CD4-positive, alpha-beta memory T cell (primary cell): ENCODE results near the gene DDX10. TPM values are rescaled to one million over a fixed set of nuclear protein-coding genes. Genes with fewer than 3 reads are reported as not detected.

Source experiments
- CTCF ChIA-PET: fragments of 350-600 bp; sonication (Branson Sonifier 250); formaldehyde crosslinking; loops from one replicate; lab custom pipeline; 2021; ENCODE audit warnings: inconsistent platforms; ENCODE audit not compliant: partially characterized antibody; lab: Charles Lee
- POLR2A ChIA-PET: fragments of 350-600 bp; sonication (Branson Sonifier 250); formaldehyde crosslinking; loops from one replicate; lab custom pipeline; 2021; ENCODE audit not compliant: partially characterized antibody; lab: Charles Lee
- DNase-seq, 5 donors: peaks; one replicate each; pipeline versions ENCODE4 v3.0.0 to v3.0.0-alpha.2; 2020 to 2022; ENCODE audit warnings: mixed read lengths in 1 of 5
- H3K27ac ChIP-seq: one replicate; pipeline ENCODE4 v1.7.0; 2013; ENCODE audit warnings: low read depth, low read length
- H3K27me3 ChIP-seq: 2 replicates; pipeline ENCODE4 v1.7.0; 2013; ENCODE audit warnings: mild to moderate bottlenecking, low read length, moderate library complexity; ENCODE audit not compliant: insufficient read depth
- H3K36me3 ChIP-seq: 2 replicates; pipeline ENCODE4 v1.7.0; 2013; ENCODE audit warnings: mild to moderate bottlenecking, low read length, moderate library complexity; ENCODE audit not compliant: insufficient read depth
- H3K4me1 ChIP-seq: 2 replicates; pipeline ENCODE4 v1.7.0; 2013; ENCODE audit warnings: mild to moderate bottlenecking, low read length, moderate library complexity; ENCODE audit not compliant: insufficient read depth
- H3K4me3 ChIP-seq, 2 donors: one replicate each; pipeline ENCODE4 v1.7.0; 2013; ENCODE audit warnings: low read length in 2 of 2, mild to moderate bottlenecking in 1 of 2
- H3K9me3 ChIP-seq, 2 donors: one replicate each; pipeline ENCODE4 v1.7.0; 2013; ENCODE audit warnings: low read length in 2 of 2, control low read depth in 1 of 2; ENCODE audit not compliant: control insufficient read depth in 1 of 2
- H3K27ac Mint-ChIP-seq, 7 donors: one replicate each; pipeline ENCODE4 v1.8.0; 2020 to 2021; ENCODE audit warnings: mixed read lengths in 7 of 7, mild to moderate bottlenecking in 6 of 7, inconsistent platforms in 3 of 7, moderate library complexity in 3 of 7
- H3K27me3 Mint-ChIP-seq, 2 donors: one replicate each; pipeline ENCODE4 v1.8.0; 2020 to 2021; ENCODE audit warnings: mixed read lengths in 2 of 2
- H3K36me3 Mint-ChIP-seq, 2 donors: one replicate each; pipeline ENCODE4 v1.8.0; 2020 to 2021; ENCODE audit warnings: mixed read lengths in 2 of 2, inconsistent platforms in 1 of 2, mild to moderate bottlenecking in 1 of 2
- H3K4me1 Mint-ChIP-seq, 4 donors: one replicate each; pipeline ENCODE4 v1.8.0; 2020 to 2021; ENCODE audit warnings: mixed read lengths in 4 of 4, mild to moderate bottlenecking in 1 of 4
- H3K4me3 Mint-ChIP-seq, 8 donors: one replicate each; pipeline ENCODE4 v1.8.0; 2020 to 2021; ENCODE audit warnings: mixed read lengths in 8 of 8, mild to moderate bottlenecking in 7 of 8, moderate library complexity in 6 of 8, inconsistent platforms in 3 of 8
- H3K9me3 Mint-ChIP-seq, 8 donors: one replicate each; pipeline ENCODE4 v1.8.0; 2020 to 2021; ENCODE audit warnings: mixed read lengths in 8 of 8, mild to moderate bottlenecking in 5 of 8, inconsistent platforms in 3 of 8, moderate library complexity in 1 of 8
- intact Hi-C: fragments of 100-400 bp; cut with micrococcal nuclease; formaldehyde crosslinking; loops from one replicate; pipeline ENCODE4 v1.15.1; 2023
- polyA plus RNA-seq, 2 donors: library from polyadenylated mRNA; unstranded; fragments of 300-500 nt; fragmentation: Illumina TruSeq; gene quantifications; one replicate each; pipeline ENCODE4 v1.2.3, GENCODE V29; 2021
- total RNA-seq, 2 experiments: library from RNA; stranded (reverse); gene quantifications; one replicate each; pipeline ENCODE4 v1.2.3, GENCODE V29; 2021

The DDX10 gene
- total and polyA plus RNA-seq, 4 experiments from 2014 or later = 15.7 to 18.2 (median 16.7) TPM

- DNase-seq = no peak
- H3K4me1 Mint-ChIP-seq = peaks cover 0 to 2% (median 2%) of the 10 kb centered on the region in 4 donors
- H3K9me3 Mint-ChIP-seq = no peaks in the 10 kb centered on the region
- ChIA-PET POLR2A (no interaction called here), CTCF (no interaction called here)
- no peaks in the 10 kb centered on the region for H3K27me3 Mint-ChIP-seq
- Histone ChIP-seq H3K9me3 (no peaks in the 10 kb centered on the region), H3K27ac (no peak overlapping the region), H3K4me1 (no peaks in the 10 kb centered on the region), H3K27me3 (no peaks in the 10 kb centered on the region), H3K4me3 (no peak overlapping the region), H3K36me3 (no peaks in the 10 kb centered on the region)
- no peak overlapping the region for H3K4me3 Mint-ChIP-seq
- intact Hi-C loops = no loop called here
- H3K27ac Mint-ChIP-seq = no peak overlapping the region
- H3K36me3 Mint-ChIP-seq = peaks cover 11 to 24% of the 10 kb centered on the region in 2 donors
These were observed 182.6 kb downstream of the DDX10 start for GRCh38 chr11:108847298-108847990.

DNA sequence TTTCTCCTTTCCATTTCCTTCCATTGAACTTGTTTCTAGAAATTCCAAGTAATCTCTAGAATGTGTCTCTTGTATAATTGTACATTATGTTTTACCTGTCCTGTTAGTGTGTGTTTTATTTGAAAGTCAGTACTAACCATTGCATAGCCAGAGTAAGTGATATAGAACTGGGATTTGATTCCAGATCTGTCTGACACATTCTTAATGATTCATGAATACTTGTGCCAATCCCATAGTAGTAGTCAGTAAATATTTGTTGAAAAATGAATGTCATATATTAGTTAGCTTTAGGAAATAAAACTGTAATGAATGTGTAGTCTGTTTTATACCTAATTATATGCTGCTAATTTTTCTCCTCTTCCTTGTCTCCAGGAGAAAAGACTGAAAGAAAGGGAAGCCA is 186.9 kb downstream of the DDX10 start:
- Histone ChIP-seq H3K4me1 (peaks cover 13% of the 10 kb centered on the region), H3K27me3 (no peaks in the 10 kb centered on the region), H3K4me3 (no peak overlapping the region), H3K27ac (no peak overlapping the region), H3K9me3 (no peaks in the 10 kb centered on the region), H3K36me3 (no peaks in the 10 kb centered on the region)
- ChIA-PET POLR2A (no interaction called here), CTCF (no interaction called here)
- no peak overlapping the region for H3K4me3 Mint-ChIP-seq
- peaks cover 0 to 7% of the 10 kb centered on the region in 2 donors for H3K36me3 Mint-ChIP-seq
- H3K27me3 Mint-ChIP-seq = no peaks in the 10 kb centered on the region
- intact Hi-C loops = no loop called here
- peak overlapping the region in 2 of 7 donors; percentile 24 to 33 for H3K27ac Mint-ChIP-seq
- H3K9me3 Mint-ChIP-seq = no peaks in the 10 kb centered on the region
- peaks cover 16 to 25% (median 22%) of the 10 kb centered on the region in 4 donors for H3K4me1 Mint-ChIP-seq
- no peak for DNase-seq

GRCh38 chr11:108852701-108853100 is 187.8 kb downstream of the DDX10 start:
- Histone ChIP-seq H3K36me3 (no peaks in the 10 kb centered on the region), H3K27ac (no peak overlapping the region), H3K27me3 (no peaks in the 10 kb centered on the region), H3K4me3 (no peak overlapping the region), H3K9me3 (no peaks in the 10 kb centered on the region), H3K4me1 (peaks cover 13% of the 10 kb centered on the region)
- CTCF ChIA-PET = interaction anchor here (2.1 kb wide), 1 partner anchor 10 kb away, joined by 8 read pairs; no protein-coding TSS in a partner anchor
- Mint-ChIP-seq H3K9me3 (no peaks in the 10 kb centered on the region), H3K36me3 (peaks cover 1 to 4% of the 10 kb centered on the region in 2 donors), H3K4me3 (no peak overlapping the region), H3K27ac (peak overlapping the region in 2 of 7 donors; percentile 37 to 40), H3K4me1 (peaks cover 16 to 25% (median 22%) of the 10 kb centered on the region in 4 donors), H3K27me3 (no peaks in the 10 kb centered on the region)
- intact Hi-C loops = no loop called here
- no peak for DNase-seq
- POLR2A ChIA-PET = interaction anchor here (1.7 kb wide), 1 partner anchor 11 kb away, joined by 5 read pairs; no protein-coding TSS in a partner anchor

DNA sequence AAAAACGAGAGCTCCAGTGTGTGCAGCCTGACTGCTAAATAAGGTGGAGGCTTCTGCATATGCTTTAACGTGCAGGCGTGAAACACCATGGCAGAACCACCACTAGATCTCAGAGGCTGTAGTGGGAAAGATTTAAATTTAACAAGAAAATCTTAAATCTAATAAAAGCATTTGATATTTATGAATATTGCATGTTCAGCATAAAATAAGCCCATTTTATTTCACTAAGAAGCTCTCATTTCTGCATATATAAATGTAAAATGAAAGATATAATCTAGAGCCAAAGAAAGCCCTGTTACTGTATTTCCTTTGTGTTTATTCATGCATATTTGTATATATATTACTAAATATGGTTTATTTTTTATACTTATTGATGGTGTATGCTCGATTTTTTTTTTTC is 188.3 kb downstream of the DDX10 start:
- CTCF ChIA-PET = interaction anchor here (2.1 kb wide), 1 partner anchor 10 kb away, joined by 8 read pairs; no protein-coding TSS in a partner anchor
- Histone ChIP-seq H3K36me3 (no peaks in the 10 kb centered on the region), H3K27ac (no peak overlapping the region), H3K9me3 (no peaks in the 10 kb centered on the region), H3K4me3 (no peak overlapping the region), H3K4me1 (peaks cover 13% of the 10 kb centered on the region), H3K27me3 (no peaks in the 10 kb centered on the region)
- Mint-ChIP-seq H3K4me1 (peaks cover 16 to 25% (median 22%) of the 10 kb centered on the region in 4 donors), H3K27me3 (no peaks in the 10 kb centered on the region), H3K36me3 (peaks cover 2 to 7% of the 10 kb centered on the region in 2 donors), H3K9me3 (no peaks in the 10 kb centered on the region), H3K27ac (peak overlapping the region in 1 of 7 donors; percentile 71), H3K4me3 (no peak overlapping the region)
- intact Hi-C loops = no loop called here
- POLR2A ChIA-PET = interaction anchor here (1.7 kb wide), 1 partner anchor 11 kb away, joined by 5 read pairs; no protein-coding TSS in a partner anchor
- DNase-seq = no peak

DNA sequence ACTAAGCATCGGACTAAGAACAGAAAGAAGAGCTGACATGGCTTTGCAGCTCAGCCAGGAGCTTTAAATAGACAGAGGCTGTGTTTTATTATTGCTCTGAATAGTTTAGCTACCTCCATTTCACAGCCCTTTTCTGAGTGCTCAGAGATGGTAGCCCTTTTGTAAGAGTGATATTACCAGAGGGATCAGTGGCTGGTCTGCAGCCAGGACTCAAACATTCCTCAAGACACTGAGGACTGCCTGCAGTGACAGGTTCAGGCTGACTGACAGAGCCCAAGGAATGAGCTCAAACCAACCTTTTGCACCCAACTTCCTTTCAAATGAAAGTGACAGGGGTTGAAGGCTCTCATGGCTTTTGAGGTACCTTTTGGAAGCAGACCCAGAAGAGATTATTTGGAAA is 189.0 kb downstream of the DDX10 start:
- H3K9me3 ChIP-seq = no peaks in the 10 kb centered on the region
- peak overlapping the region in 1 of 2 donors; percentile 11 for H3K4me3 ChIP-seq
- peaks cover 13% of the 10 kb centered on the region for H3K4me1 ChIP-seq
- Mint-ChIP-seq H3K4me3 (peak overlapping the region; percentile 76 to 90 (median 86)), H3K27me3 (no peaks in the 10 kb centered on the region), H3K4me1 (peaks cover 16 to 25% (median 22%) of the 10 kb centered on the region in 4 donors), H3K27ac (peak overlapping the region; percentile 71 to 96 (median 91)), H3K36me3 (peaks cover 2 to 11% of the 10 kb centered on the region in 2 donors), H3K9me3 (no peaks in the 10 kb centered on the region)
- DNase-seq = peak in 1 of 5 donors; percentile 6
- ChIA-PET POLR2A (interaction anchor here (1.7 kb wide), 1 partner anchor 12 kb away, joined by 5 read pairs; no protein-coding TSS in a partner anchor), CTCF (interaction anchor here (2.1 kb wide), 1 partner anchor 9 kb away, joined by 8 read pairs; no protein-coding TSS in a partner anchor)
- peak overlapping the region; percentile 35 for H3K27ac ChIP-seq
- intact Hi-C loops = no loop called here
- H3K36me3 ChIP-seq = no peaks in the 10 kb centered on the region
- no peaks in the 10 kb centered on the region for H3K27me3 ChIP-seq

DNA sequence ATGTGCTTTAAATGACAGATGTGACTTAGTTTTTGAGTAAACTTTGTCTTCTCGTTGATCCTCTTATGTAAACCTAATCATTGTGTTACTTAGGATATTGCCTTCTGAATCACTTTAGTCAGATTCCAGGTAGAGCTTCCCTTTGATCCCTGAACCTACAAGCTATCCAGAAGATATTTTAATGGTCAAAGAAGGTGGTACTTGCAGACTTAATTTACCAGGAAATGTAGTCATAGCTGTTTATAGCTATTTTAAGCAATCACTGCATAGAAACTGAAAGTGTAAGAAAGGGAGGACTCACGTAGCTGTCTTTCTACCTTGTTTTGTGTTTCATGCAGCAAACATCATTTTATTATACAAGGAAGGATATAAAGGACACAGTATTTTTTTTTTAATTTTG is 189.5 kb downstream of the DDX10 start:
- Mint-ChIP-seq H3K9me3 (no peaks in the 10 kb centered on the region), H3K27ac (peak overlapping the region; percentile 71 to 96 (median 91)), H3K4me3 (peak overlapping the region; percentile 76 to 90 (median 86)), H3K36me3 (peaks cover 2 to 13% of the 10 kb centered on the region in 2 donors), H3K4me1 (peaks cover 16 to 25% (median 22%) of the 10 kb centered on the region in 4 donors), H3K27me3 (no peaks in the 10 kb centered on the region)
- peak overlapping the region; percentile 35 for H3K27ac ChIP-seq
- H3K9me3 ChIP-seq = no peaks in the 10 kb centered on the region
- ChIA-PET POLR2A (interaction anchor here (1.7 kb wide), 1 partner anchor 12 kb away, joined by 5 read pairs; no protein-coding TSS in a partner anchor), CTCF (interaction anchor here (2.1 kb wide), 1 partner anchor 9 kb away, joined by 8 read pairs; no protein-coding TSS in a partner anchor)
- no peaks in the 10 kb centered on the region for H3K36me3 ChIP-seq
- intact Hi-C loops = no loop called here
- H3K4me1 ChIP-seq = peaks cover 13% of the 10 kb centered on the region
- H3K4me3 ChIP-seq = peak overlapping the region in 1 of 2 donors; percentile 11
- no peaks in the 10 kb centered on the region for H3K27me3 ChIP-seq
- peak in 4 of 5 donors; percentile 2 to 18 (median 6) for DNase-seq

DNA sequence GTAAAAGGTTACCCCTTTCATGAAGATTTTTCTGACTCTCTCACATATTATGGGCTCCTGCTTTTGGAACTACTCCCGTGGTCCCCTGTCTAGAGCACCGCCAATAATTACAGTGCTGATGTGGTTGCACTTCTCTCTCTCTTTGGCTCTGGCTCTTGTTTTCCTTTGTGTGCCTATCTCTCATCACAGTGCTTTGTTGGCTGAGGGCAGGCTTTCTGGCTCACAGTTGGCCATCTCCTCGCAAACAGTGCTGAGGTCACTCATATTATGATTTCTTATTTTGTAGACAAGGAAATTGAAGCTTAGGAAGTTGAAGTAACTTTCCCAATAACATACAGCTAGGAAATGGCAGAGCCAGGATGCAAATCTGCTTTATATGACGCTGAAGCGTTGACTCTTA is 192.5 kb downstream of the DDX10 start:
- H3K4me1 ChIP-seq = peaks cover 13% of the 10 kb centered on the region
- peaks cover 6 to 25% of the 10 kb centered on the region in 2 donors for H3K36me3 Mint-ChIP-seq
- H3K27ac Mint-ChIP-seq = no peak overlapping the region
- DNase-seq = no peak
- ChIA-PET CTCF (interaction anchor here (0.7 kb wide), 1 partner anchor 1391 kb away, joined by 3 read pairs; no protein-coding TSS in a partner anchor), POLR2A (no interaction called here)
- no peak overlapping the region for H3K4me3 ChIP-seq
- H3K4me1 Mint-ChIP-seq = peaks cover 16 to 23% (median 21%) of the 10 kb centered on the region in 4 donors
- no peak overlapping the region for H3K27ac ChIP-seq
- no peaks in the 10 kb centered on the region for H3K9me3 ChIP-seq
- H3K27me3 Mint-ChIP-seq = no peaks in the 10 kb centered on the region
- intact Hi-C loops = no loop called here
- H3K9me3 Mint-ChIP-seq = no peaks in the 10 kb centered on the region
- no peaks in the 10 kb centered on the region for H3K27me3 ChIP-seq
- H3K4me3 Mint-ChIP-seq = no peak overlapping the region
- no peaks in the 10 kb centered on the region for H3K36me3 ChIP-seq
